ENCODE measurements around the gene AKAP7.
A peak's percentile ranks its signal among the peaks of the same experiment; 100 is the strongest.
"Not testable (repeated sequence)": the region's sequence is repeated elsewhere in the genome, so short reads cannot be mapped to it uniquely, and the experiment has no call there.

AKAP7 gene

GRCh38 chr6:131293472-131293911 lies 158.2 kb downstream of the AKAP7 start:
- peaks cover 36% of the 10 kb centered on the region for H3K4me1 ChIP-seq (ENCODE audit: control insufficient read depth, insufficient read depth, low read length)
- H3K27ac ChIP-seq (ENCODE audit: low read depth, low read length): peak overlapping the region; percentile 90
- H3K36me3 ChIP-seq (ENCODE audit: control insufficient read depth, insufficient read depth, low read length): peaks cover 14% of the 10 kb centered on the region
- peaks cover 9% of the 10 kb centered on the region; the same call in 1 of the 2 replicates for H3K27me3 ChIP-seq (ENCODE audit: control insufficient read depth, insufficient read depth, low read length)
- H3K9me3 ChIP-seq (ENCODE audit: control insufficient read depth, insufficient read depth, low read depth, low read length): no peaks in the 10 kb centered on the region
- peak overlapping the region; percentile 71 for H3K9ac ChIP-seq (ENCODE audit: low read length)
- H3K4me3 ChIP-seq (ENCODE audit: low read depth, low read length): peak overlapping the region; percentile 59

GRCh38 chr6:131295081-131295480 lies 159.8 kb downstream of the AKAP7 start:
- H3K9me3 ChIP-seq (ENCODE audit: control insufficient read depth, insufficient read depth, low read depth, low read length): no peaks in the 10 kb centered on the region
- H3K4me3 ChIP-seq (ENCODE audit: low read depth, low read length): peak overlapping the region; percentile 59
- H3K27me3 ChIP-seq (ENCODE audit: control insufficient read depth, insufficient read depth, low read length): peaks cover 9% of the 10 kb centered on the region; the same call in 1 of the 2 replicates
- peak overlapping the region; percentile 72 for H3K27ac ChIP-seq (ENCODE audit: low read depth, low read length)
- peaks cover 36% of the 10 kb centered on the region for H3K4me1 ChIP-seq (ENCODE audit: control insufficient read depth, insufficient read depth, low read length)
- peaks cover 21% of the 10 kb centered on the region for H3K36me3 ChIP-seq (ENCODE audit: control insufficient read depth, insufficient read depth, low read length)
- peak overlapping the region; percentile 86 for H3K9ac ChIP-seq (ENCODE audit: low read length)

- Histone ChIP-seq H3K27ac (ENCODE audit: low read depth, low read length) (peak overlapping the region; percentile 90; the same call in 1 of the 2 replicates), H3K4me1 (ENCODE audit: control insufficient read depth, insufficient read depth, low read length) (peaks cover 14% of the 10 kb centered on the region), H3K36me3 (ENCODE audit: control insufficient read depth, insufficient read depth, low read length) (peaks cover 54% of the 10 kb centered on the region), H3K9ac (ENCODE audit: low read length) (peak overlapping the region; percentile 82), H3K4me3 (ENCODE audit: low read depth, low read length) (peak overlapping the region; percentile 43; the same call in 1 of the 2 replicates)
- H3K27me3 ChIP-seq (ENCODE audit: control insufficient read depth, insufficient read depth, low read length); H3K9me3 ChIP-seq (ENCODE audit: control insufficient read depth, insufficient read depth, low read depth, low read length): not testable (repeated sequence)
Observed at GRCh38 chr6:131300826-131301225, 165.6 kb downstream of the AKAP7 start.

- Histone ChIP-seq H3K4me3 (ENCODE audit: low read depth, low read length) (peak overlapping the region; percentile 24; the same call in 1 of the 2 replicates), H3K9ac (ENCODE audit: low read length) (no peak overlapping the region), H3K9me3 (ENCODE audit: control insufficient read depth, insufficient read depth, low read depth, low read length) (0 out of 2 replicates have a peak, but pooled peaks cover 5% of the 10 kb centered on the region), H3K27ac (ENCODE audit: low read depth, low read length) (peak overlapping the region; percentile 7; the same call in 1 of the 2 replicates), H3K4me1 (ENCODE audit: control insufficient read depth, insufficient read depth, low read length) (peaks cover 14% of the 10 kb centered on the region), H3K36me3 (ENCODE audit: control insufficient read depth, insufficient read depth, low read length) (peaks cover 66% of the 10 kb centered on the region), H3K27me3 (ENCODE audit: control insufficient read depth, insufficient read depth, low read length) (no peaks in the 10 kb centered on the region)
Observed at GRCh38 chr6:131303338-131303930, 168.2 kb downstream of the AKAP7 start.

GRCh38 chr6:131305037-131305850 lies 170.0 kb downstream of the AKAP7 start:
- peak overlapping the region; percentile 24; the same call in 1 of the 2 replicates for H3K4me3 ChIP-seq (ENCODE audit: low read depth, low read length)
- H3K9ac ChIP-seq (ENCODE audit: low read length): no peak overlapping the region
- H3K27ac ChIP-seq (ENCODE audit: low read depth, low read length): no peak overlapping the region

GRCh38 chr6:131309437-131309836 lies 174.2 kb downstream of the AKAP7 start:
- Histone ChIP-seq H3K27ac (ENCODE audit: low read depth, low read length) (no peak overlapping the region), H3K27me3 (ENCODE audit: control insufficient read depth, insufficient read depth, low read length) (no peaks in the 10 kb centered on the region), H3K9me3 (ENCODE audit: control insufficient read depth, insufficient read depth, low read depth, low read length) (peaks cover 30% of the 10 kb centered on the region), H3K4me1 (ENCODE audit: control insufficient read depth, insufficient read depth, low read length) (no peaks in the 10 kb centered on the region), H3K36me3 (ENCODE audit: control insufficient read depth, insufficient read depth, low read length) (peaks cover 45% of the 10 kb centered on the region), H3K4me3 (ENCODE audit: low read depth, low read length) (no peak overlapping the region), H3K9ac (ENCODE audit: low read length) (no peak overlapping the region)

More at GRCh38 chr6:131305037-131305850, 170.0 kb downstream of the AKAP7 start:
- H3K4me1 ChIP-seq (ENCODE audit: control insufficient read depth, insufficient read depth, low read length): peaks cover 14% of the 10 kb centered on the region
- H3K27me3 ChIP-seq (ENCODE audit: control insufficient read depth, insufficient read depth, low read length): no peaks in the 10 kb centered on the region
- peaks cover 67% of the 10 kb centered on the region for H3K36me3 ChIP-seq (ENCODE audit: control insufficient read depth, insufficient read depth, low read length)
- H3K9me3 ChIP-seq (ENCODE audit: control insufficient read depth, insufficient read depth, low read depth, low read length): peaks cover 20% of the 10 kb centered on the region

GRCh38 chr6:131314838-131315237 lies 179.6 kb downstream of the AKAP7 start:
- Histone ChIP-seq H3K36me3 (ENCODE audit: control insufficient read depth, insufficient read depth, low read length) (peaks cover 20% of the 10 kb centered on the region), H3K27me3 (ENCODE audit: control insufficient read depth, insufficient read depth, low read length) (no peaks in the 10 kb centered on the region), H3K4me1 (ENCODE audit: control insufficient read depth, insufficient read depth, low read length) (no peaks in the 10 kb centered on the region), H3K9ac (ENCODE audit: low read length) (no peak overlapping the region), H3K9me3 (ENCODE audit: control insufficient read depth, insufficient read depth, low read depth, low read length) (peaks cover 28% of the 10 kb centered on the region), H3K27ac (ENCODE audit: low read depth, low read length) (no peak overlapping the region), H3K4me3 (ENCODE audit: low read depth, low read length) (no peak overlapping the region)

- no peak overlapping the region for H3K9ac ChIP-seq (ENCODE audit: low read length)
- no peak overlapping the region for H3K4me3 ChIP-seq (ENCODE audit: low read depth, low read length)
- H3K36me3 ChIP-seq (ENCODE audit: control insufficient read depth, insufficient read depth, low read length): peaks cover 15% of the 10 kb centered on the region
- peaks cover 4% of the 10 kb centered on the region for H3K4me1 ChIP-seq (ENCODE audit: control insufficient read depth, insufficient read depth, low read length)
- H3K9me3 ChIP-seq (ENCODE audit: control insufficient read depth, insufficient read depth, low read depth, low read length): peaks cover 22% of the 10 kb centered on the region
- no peaks in the 10 kb centered on the region for H3K27me3 ChIP-seq (ENCODE audit: control insufficient read depth, insufficient read depth, low read length)
- no peak overlapping the region for H3K27ac ChIP-seq (ENCODE audit: low read depth, low read length)
Observed at GRCh38 chr6:131316654-131317053, 181.4 kb downstream of the AKAP7 start.

GRCh38 chr6:131317516-131317915 lies 182.2 kb downstream of the AKAP7 start:
- Histone ChIP-seq H3K9me3 (ENCODE audit: control insufficient read depth, insufficient read depth, low read depth, low read length) (peaks cover 22% of the 10 kb centered on the region), H3K4me1 (ENCODE audit: control insufficient read depth, insufficient read depth, low read length) (peaks cover 12% of the 10 kb centered on the region), H3K9ac (ENCODE audit: low read length) (no peak overlapping the region), H3K27me3 (ENCODE audit: control insufficient read depth, insufficient read depth, low read length) (no peaks in the 10 kb centered on the region), H3K36me3 (ENCODE audit: control insufficient read depth, insufficient read depth, low read length) (peaks cover 15% of the 10 kb centered on the region), H3K27ac (ENCODE audit: low read depth, low read length) (no peak overlapping the region), H3K4me3 (ENCODE audit: low read depth, low read length) (no peak overlapping the region)

GRCh38 chr6:131321589-131321988 lies 186.3 kb downstream of the AKAP7 start:
- Histone ChIP-seq H3K27me3 (ENCODE audit: control insufficient read depth, insufficient read depth, low read length) (no peaks in the 10 kb centered on the region; the same call in 1 of the 2 replicates), H3K27ac (ENCODE audit: low read depth, low read length) (peak overlapping the region; percentile 91), H3K36me3 (ENCODE audit: control insufficient read depth, insufficient read depth, low read length) (peaks cover 33% of the 10 kb centered on the region), H3K9ac (ENCODE audit: low read length) (no peak overlapping the region), H3K4me3 (ENCODE audit: low read depth, low read length) (peak overlapping the region; percentile 25; the same call in 1 of the 2 replicates), H3K9me3 (ENCODE audit: control insufficient read depth, insufficient read depth, low read depth, low read length) (peaks cover 6% of the 10 kb centered on the region), H3K4me1 (ENCODE audit: control insufficient read depth, insufficient read depth, low read length) (peaks cover 18% of the 10 kb centered on the region)

GRCh38 chr6:131322125-131322524 lies 186.9 kb downstream of the AKAP7 start:
- Histone ChIP-seq H3K36me3 (ENCODE audit: control insufficient read depth, insufficient read depth, low read length) (peaks cover 39% of the 10 kb centered on the region), H3K4me3 (ENCODE audit: low read depth, low read length) (peak overlapping the region; percentile 25; the same call in 1 of the 2 replicates), H3K27me3 (ENCODE audit: control insufficient read depth, insufficient read depth, low read length) (no peaks in the 10 kb centered on the region; the same call in 1 of the 2 replicates), H3K27ac (ENCODE audit: low read depth, low read length) (peak overlapping the region; percentile 91), H3K4me1 (ENCODE audit: control insufficient read depth, insufficient read depth, low read length) (peaks cover 18% of the 10 kb centered on the region), H3K9me3 (ENCODE audit: control insufficient read depth, insufficient read depth, low read depth, low read length) (0 out of 2 replicates have a peak, but pooled peaks cover under 1% of the 10 kb centered on the region), H3K9ac (ENCODE audit: low read length) (peak overlapping the region; percentile 71)

Measured in HUES6 (cell line).